H9 (cell line): ENCODE measurements around the gene OXA1L. TPM values are rescaled to one million over a fixed set of nuclear protein-coding genes. Genes with fewer than 3 reads are reported as not detected.

Experiments used
- DNase-seq: peaks from one replicate; pipeline ENCODE4 v3.0.0-alpha.2; 2017
- H2AFZ ChIP-seq: one replicate; pipeline ENCODE4 v1.6.1; 2013; ENCODE audit warnings: mild to moderate bottlenecking, low read length, control low read depth, moderate library complexity
- H2AK5ac ChIP-seq: 2 replicates; pipeline ENCODE4 v1.6.1; 2013; ENCODE audit warnings: low read length, control low read depth, mixed read lengths; ENCODE audit not compliant: insufficient read length
- H2BK120ac ChIP-seq: one replicate; pipeline ENCODE4 v1.6.1; 2013; ENCODE audit warnings: low read depth, mild to moderate bottlenecking, low read length, control low read depth, inconsistent platforms; ENCODE audit not compliant: poor library complexity, severe bottlenecking
- H2BK12ac ChIP-seq: 2 replicates; pipeline ENCODE4 v1.6.1; 2013; ENCODE audit warnings: low read length, control low read depth, mixed read lengths, low read depth; ENCODE audit not compliant: insufficient read length
- H2BK15ac ChIP-seq: 2 replicates; pipeline ENCODE4 v1.6.1; 2013; ENCODE audit warnings: low read depth, low read length, control low read depth
- H2BK20ac ChIP-seq: one replicate; pipeline ENCODE4 v1.6.1; 2013; ENCODE audit warnings: low read depth, mild to moderate bottlenecking, low read length, control low read depth, inconsistent platforms; ENCODE audit not compliant: poor library complexity, severe bottlenecking
- H2BK5ac ChIP-seq: 2 replicates; pipeline ENCODE4 v1.6.1; 2013; ENCODE audit warnings: low read length, control low read depth, mixed read lengths; ENCODE audit not compliant: insufficient read length
- H3K14ac ChIP-seq: 2 replicates; pipeline ENCODE4 v1.6.1; 2013; ENCODE audit warnings: low read length, control low read depth; ENCODE audit not compliant: insufficient read depth
- H3K18ac ChIP-seq: 2 replicates; pipeline ENCODE4 v1.6.1; 2013; ENCODE audit warnings: low read depth, mild to moderate bottlenecking, mixed read lengths, low read length, control low read depth; ENCODE audit not compliant: insufficient read length
- H3K23ac ChIP-seq: 2 replicates; pipeline ENCODE4 v1.6.1; 2013; ENCODE audit warnings: low read length, control low read depth, mixed read lengths, low read depth; ENCODE audit not compliant: insufficient read length
- H3K23me2 ChIP-seq: 2 replicates; pipeline ENCODE4 v1.6.1; 2013; ENCODE audit warnings: low read depth, mild to moderate bottlenecking, mixed read lengths, low read length, control low read depth; ENCODE audit not compliant: insufficient read length, poor library complexity, severe bottlenecking
- H3K27ac ChIP-seq: 2 replicates; pipeline ENCODE4 v1.5.1; 2013; ENCODE audit warnings: low read length, control low read depth, mixed read lengths, low read depth; ENCODE audit not compliant: insufficient read length
- H3K27me3 ChIP-seq: 2 replicates; pipeline ENCODE4 v1.6.1; 2013; ENCODE audit warnings: low read length, control low read depth, inconsistent platforms; ENCODE audit not compliant: insufficient read depth
- H3K4ac ChIP-seq: 2 replicates; pipeline ENCODE4 v1.6.1; 2013; ENCODE audit warnings: low read depth, mild to moderate bottlenecking, control low read depth, inconsistent platforms, low read length, moderate library complexity
- H3K4me1 ChIP-seq: 2 replicates; pipeline ENCODE4 v1.6.1; 2013; ENCODE audit warnings: low read length, control low read depth, inconsistent platforms; ENCODE audit not compliant: insufficient read depth
- H3K4me2 ChIP-seq: 2 replicates; pipeline ENCODE4 v1.6.1; 2013; ENCODE audit warnings: low read length, control low read depth, mixed read lengths; ENCODE audit not compliant: insufficient read length, insufficient read depth
- H3K56ac ChIP-seq: 2 replicates; pipeline ENCODE4 v1.6.1; 2013; ENCODE audit warnings: low read depth, mild to moderate bottlenecking, mixed read lengths, low read length, control low read depth; ENCODE audit not compliant: insufficient read length
- H3K79me1 ChIP-seq: 2 replicates; pipeline ENCODE4 v1.6.1; 2013; ENCODE audit warnings: low read depth, mild to moderate bottlenecking, moderate library complexity, low read length, control low read depth, inconsistent platforms; ENCODE audit not compliant: insufficient read depth, poor library complexity, severe bottlenecking
- H3K79me2 ChIP-seq: 2 replicates; pipeline ENCODE4 v1.6.1; 2013; ENCODE audit warnings: low read length, control low read depth, inconsistent platforms; ENCODE audit not compliant: insufficient read depth
- H3K9ac ChIP-seq: 2 replicates; pipeline ENCODE4 v1.6.1; 2013; ENCODE audit warnings: low read length, control low read depth, mixed read lengths; ENCODE audit not compliant: insufficient read length; ENCODE audit errors: extremely low read depth
- H3K9me3 ChIP-seq: one replicate; pipeline ENCODE4 v1.6.1; 2013; ENCODE audit warnings: low read depth, low read length, inconsistent platforms; ENCODE audit not compliant: control insufficient read depth
- H3T11ph ChIP-seq: one replicate; pipeline ENCODE4 v1.6.1; 2013; ENCODE audit warnings: mild to moderate bottlenecking, low read length, control low read depth, inconsistent platforms
- H4K20me1 ChIP-seq: one replicate; pipeline ENCODE4 v1.6.1; 2013; ENCODE audit not compliant: control insufficient read depth, insufficient read length, insufficient read depth
- H4K5ac ChIP-seq: 2 replicates; pipeline ENCODE4 v1.6.1; 2013; ENCODE audit warnings: low read depth, mild to moderate bottlenecking, mixed read lengths, low read length, control low read depth; ENCODE audit not compliant: insufficient read length
- H4K8ac ChIP-seq: replicated peaks from 2 replicates; pipeline ENCODE4 v1.6.1; 2013; ENCODE audit warnings: low read length, control low read depth, mixed read lengths, low read depth; ENCODE audit not compliant: insufficient read length
- H4K91ac ChIP-seq: 2 replicates; pipeline ENCODE4 v1.6.1; 2013; ENCODE audit warnings: low read depth, mild to moderate bottlenecking, moderate library complexity, mixed read lengths, low read length, control low read depth; ENCODE audit not compliant: insufficient read length
- H3K27ac Mint-ChIP-seq, 3 experiments: 2 replicates in 2 of 3; 3 replicates in 1 of 3; pipeline ENCODE4 v1.8.0; 2020 to 2021; ENCODE audit warnings: mixed read lengths in 3 of 3, mild to moderate bottlenecking in 1 of 3, moderate library complexity in 1 of 3
- H3K27me3 Mint-ChIP-seq: 2 replicates; pipeline ENCODE4 v1.8.0; 2021; ENCODE audit warnings: low read depth, mild to moderate bottlenecking, moderate library complexity, mixed read lengths
- H3K36me3 Mint-ChIP-seq, 3 experiments: 2 replicates in 2 of 3; 3 replicates in 1 of 3; pipeline ENCODE4 v1.8.0; 2020 to 2021; ENCODE audit warnings: low read depth in 3 of 3, mixed read lengths in 3 of 3; ENCODE audit not compliant: insufficient read depth in 1 of 3
- H3K4me1 Mint-ChIP-seq, 2 experiments: 2 replicates each; pipeline ENCODE4 v1.8.0; 2020; ENCODE audit warnings: mixed read lengths in 2 of 2
- H3K4me3 Mint-ChIP-seq, 2 experiments: 2 replicates in 1 of 2; 3 replicates in 1 of 2; pipeline ENCODE4 v1.8.0; 2020 to 2021; ENCODE audit warnings: mild to moderate bottlenecking in 2 of 2, mixed read lengths in 2 of 2, moderate library complexity in 1 of 2
- H3K9me3 Mint-ChIP-seq, 2 experiments: 2 replicates in 1 of 2; 3 replicates in 1 of 2; pipeline ENCODE4 v1.8.0; 2020; ENCODE audit warnings: mild to moderate bottlenecking in 2 of 2, mixed read lengths in 2 of 2, moderate library complexity in 1 of 2
- CTCF ChIP-seq: fragments of 200-600 bp; sonication (generic); conservative IDR thresholded peaks from 3 replicates; pipeline ENCODE4 v1.8.0; 2021; ENCODE audit warnings: antibody characterized with exemption, mild to moderate bottlenecking
- WGBS: extraction: QIAGEN DNeasy Blood & Tissue Kit; methylation state at CpG from one replicate; pipeline ENCODE4 v1.1.7; 2013; ENCODE audit warnings: missing lambda C conversion rate, low lambda C conversion rate, mixed read lengths; ENCODE audit not compliant: insufficient read length; ENCODE audit errors: extremely low coverage; 5-methylcytosine and 5-hydroxymethylcytosine counted together
- total RNA-seq: library from RNA; stranded (reverse); gene quantifications from 2 replicates; pipeline ENCODE4 v1.2.1, GENCODE V29; 2021

Gene OXA1L
- total RNA-seq, 1 experiment from 2014 or later: 128 TPM

- H3K4me1 Mint-ChIP-seq: peaks cover 13 to 20% of the 10 kb centered on the region in 2 experiments
- peaks cover 40 to 51% (median 47%) of the 10 kb centered on the region in 3 experiments for H3K36me3 Mint-ChIP-seq
- no peak overlapping the region for H2BK15ac ChIP-seq
- H3K23me2 ChIP-seq: peaks cover 9% of the 10 kb centered on the region
- no peak overlapping the region for H3K4ac ChIP-seq
- no peaks in the 10 kb centered on the region for H3K4me1 ChIP-seq
- H3K27me3 Mint-ChIP-seq: no peaks in the 10 kb centered on the region
- no peak overlapping the region for H3K14ac ChIP-seq
- H4K8ac ChIP-seq: no peak overlapping the region
- WGBS: no CpG with 5 or more reads among the region's 6 CpGs
- peaks cover 4 to 6% of the 10 kb centered on the region in 2 experiments for H3K9me3 Mint-ChIP-seq
- H4K5ac ChIP-seq: no peak overlapping the region
- peak overlapping the region; percentile 87 to 93 for H3K4me3 Mint-ChIP-seq
- peaks cover 10% of the 10 kb centered on the region; the same call in 1 of the 2 replicates for H3K79me2 ChIP-seq
- H3K23ac ChIP-seq: no peak overlapping the region
- DNase-seq: no peak
- TF ChIP-seq CTCF: no peak
- no peaks in the 10 kb centered on the region for H3K27me3 ChIP-seq
- no peak overlapping the region for H2BK120ac ChIP-seq
- H4K91ac ChIP-seq: no peak overlapping the region
- H3K56ac ChIP-seq: no peak overlapping the region
- H3K27ac Mint-ChIP-seq: peak overlapping the region in 2 of 3 experiments; percentile 88 to 97; a peak in 5 of 7 replicates
- H3K18ac ChIP-seq: no peak overlapping the region
- H2AK5ac ChIP-seq: no peak overlapping the region
- H3K9me3 ChIP-seq: no peaks in the 10 kb centered on the region
- peak overlapping the region; percentile 68 for H3K4me2 ChIP-seq
- H3K27ac ChIP-seq: no peak overlapping the region
- no peak overlapping the region for H2BK20ac ChIP-seq
- H3K79me1 ChIP-seq: peaks cover 3% of the 10 kb centered on the region
- peak overlapping the region; percentile 41 for H3K9ac ChIP-seq
- no peak overlapping the region for H2BK5ac ChIP-seq
- H2AFZ ChIP-seq: no peak overlapping the region
- no peak overlapping the region for H3T11ph ChIP-seq
- H4K20me1 ChIP-seq: no peaks in the 10 kb centered on the region
- no peak overlapping the region for H2BK12ac ChIP-seq
These were observed 768 bp downstream of the OXA1L start for GRCh38 chr14:22767323-22767589.
